HEK293 (cell line): ENCODE measurements around the gene SLC12A1.

Experiments used
- CTCF ChIA-PET: fragments of 350-600 bp; formaldehyde crosslinking; extraction: SDS; loops from one replicate; lab custom pipeline; 2021; ENCODE audit warnings: antibody characterized with exemption; lab: Yijun Ruan, JAX
- POLR2A ChIA-PET: fragments of 300-600 bp; formaldehyde crosslinking; extraction: SDS; loops from one replicate; lab custom pipeline; 2020; ENCODE audit warnings: antibody characterized with exemption, inconsistent platforms; lab: Yijun Ruan, JAX
- H3K27ac ChIP-seq: fragments of 200-500 bp; sonication (Bioruptor generic); 2 replicates; pipeline ENCODE4 v1.5.1; 2014; ENCODE audit warnings: low read depth, low read length, control low read depth, inconsistent platforms; ENCODE audit errors: extremely low read depth
- H3K36me3 ChIP-seq, 2 experiments: fragments of 200-500 bp in 1 of 2; sonication (Bioruptor generic) in 1 of 2; 1 replicate in 1 of 2; 2 replicates in 1 of 2; pipeline ENCODE4 v1.5.1; 2014 to 2017; ENCODE audit warnings: inconsistent platforms in 2 of 2, low read length in 2 of 2; ENCODE audit not compliant: control insufficient read depth in 2 of 2, insufficient read depth in 1 of 2
- H3K4me1 ChIP-seq: fragments of 200-500 bp; sonication (Bioruptor generic); 2 replicates; pipeline ENCODE4 v1.5.1; 2014; ENCODE audit warnings: mild to moderate bottlenecking, low read length, inconsistent platforms; ENCODE audit not compliant: control insufficient read depth, insufficient read depth
- H3K4me3 ChIP-seq: 2 replicates; pipeline ENCODE4 v1.5.1; 2011; ENCODE audit warnings: low read depth, mild to moderate bottlenecking, control low read depth, low read length, moderate library complexity
- H3K9me3 ChIP-seq: fragments of 200-500 bp; sonication (Bioruptor generic); 2 replicates; pipeline ENCODE4 v1.5.1; 2014; ENCODE audit warnings: low read depth, low read length, inconsistent platforms; ENCODE audit not compliant: control insufficient read depth, insufficient read depth
- BCL11B ChIP-seq: fragments of 450-650 bp; formaldehyde crosslinking; IDR thresholded peaks from 2 replicates; pipeline ENCODE4 v1.5.1; 2016; ENCODE audit warnings: low read depth, missing biosample characterization, missing genetic modification characterization
- CTCF ChIP-seq: fragments of 450-650 bp; formaldehyde crosslinking; IDR thresholded peaks from 2 replicates; pipeline ENCODE4 v1.5.1; 2016; ENCODE audit warnings: missing biosample characterization, missing genetic modification characterization
- KLF7 ChIP-seq: fragments of 450-650 bp; formaldehyde crosslinking; IDR thresholded peaks from 2 replicates; pipeline ENCODE4 v1.5.1; 2016; ENCODE audit warnings: missing biosample characterization, missing genetic modification characterization, borderline replicate concordance
- MZF1 ChIP-seq: fragments of 450-650 bp; formaldehyde crosslinking; IDR thresholded peaks from 2 replicates; pipeline ENCODE4 v1.5.1; 2017; ENCODE audit warnings: missing biosample characterization, missing genetic modification characterization, borderline replicate concordance
- PRDM1 ChIP-seq: fragments of 450-650 bp; formaldehyde crosslinking; IDR thresholded peaks from 2 replicates; pipeline ENCODE4; 2016; ENCODE audit warnings: missing biosample characterization, missing genetic modification characterization
- RBAK ChIP-seq: fragments of 450-650 bp; formaldehyde crosslinking; IDR thresholded peaks from 2 replicates; pipeline ENCODE4 v1.5.1; 2016; ENCODE audit warnings: missing biosample characterization, missing genetic modification characterization
- SETDB1 ChIP-seq: IDR thresholded peaks from one replicate; pipeline ENCODE4 v1.6.1; 2017; ENCODE audit warnings: mild to moderate bottlenecking, low read length, moderate library complexity, mixed read lengths; ENCODE audit not compliant: insufficient read length
- SP3 ChIP-seq: fragments of 450-650 bp; formaldehyde crosslinking; IDR thresholded peaks from 2 replicates; pipeline ENCODE4 v1.5.1; 2016; ENCODE audit warnings: missing biosample characterization, missing genetic modification characterization
- WT1 ChIP-seq: fragments of 450-650 bp; formaldehyde crosslinking; IDR thresholded peaks from 2 replicates; pipeline ENCODE4 v1.5.1; 2016; ENCODE audit warnings: missing biosample characterization, missing genetic modification characterization
- YY1 ChIP-seq: fragments of 450-650 bp; formaldehyde crosslinking; IDR thresholded peaks from 2 replicates; pipeline ENCODE4 v1.5.1; 2018; ENCODE audit warnings: missing biosample characterization, missing genetic modification characterization
- ZBTB20 ChIP-seq: fragments of 450-650 bp; formaldehyde crosslinking; IDR thresholded peaks from 2 replicates; pipeline ENCODE4 v1.5.1; 2016; ENCODE audit warnings: missing biosample characterization, missing genetic modification characterization
- ZBTB6 ChIP-seq: fragments of 450-650 bp; formaldehyde crosslinking; IDR thresholded peaks from 2 replicates; pipeline ENCODE4 v1.5.1; 2017; ENCODE audit warnings: missing biosample characterization, missing genetic modification characterization
- ZBTB7A ChIP-seq: fragments of 450-650 bp; formaldehyde crosslinking; IDR thresholded peaks from 2 replicates; pipeline ENCODE4 v1.5.1; 2016; ENCODE audit warnings: low read depth, missing biosample characterization, missing genetic modification characterization
- ZNF114 ChIP-seq: fragments of 450-650 bp; formaldehyde crosslinking; IDR thresholded peaks from 2 replicates; pipeline ENCODE4 v1.5.0; 2017; ENCODE audit warnings: missing biosample characterization, missing genetic modification characterization
- ZNF175 ChIP-seq: fragments of 450-650 bp; formaldehyde crosslinking; IDR thresholded peaks from 2 replicates; pipeline ENCODE4 v1.5.1; 2016; ENCODE audit warnings: missing biosample characterization, missing genetic modification characterization
- ZNF248 ChIP-seq: fragments of 450-650 bp; formaldehyde crosslinking; IDR thresholded peaks from 2 replicates; pipeline ENCODE4 v1.5.1; 2017; ENCODE audit warnings: missing biosample characterization, missing genetic modification characterization
- ZNF311 ChIP-seq: fragments of 450-650 bp; formaldehyde crosslinking; IDR thresholded peaks from 2 replicates; pipeline ENCODE4 v1.5.1; 2017; ENCODE audit warnings: missing biosample characterization, missing genetic modification characterization, borderline replicate concordance
- ZNF391 ChIP-seq: fragments of 450-650 bp; formaldehyde crosslinking; IDR thresholded peaks from 2 replicates; pipeline ENCODE4 v1.5.1; 2016; ENCODE audit warnings: low read depth, missing biosample characterization, missing genetic modification characterization, borderline replicate concordance
- ZNF416 ChIP-seq: fragments of 450-650 bp; formaldehyde crosslinking; IDR thresholded peaks from 2 replicates; pipeline ENCODE4 v1.5.1; 2016; ENCODE audit warnings: missing biosample characterization, missing genetic modification characterization
- ZNF48 ChIP-seq: fragments of 450-650 bp; formaldehyde crosslinking; IDR thresholded peaks from 2 replicates; pipeline ENCODE4 v1.5.1; 2016; ENCODE audit warnings: missing biosample characterization, missing genetic modification characterization
- ZNF488 ChIP-seq: fragments of 450-650 bp; formaldehyde crosslinking; IDR thresholded peaks from 2 replicates; pipeline ENCODE4 v1.5.1; 2016; ENCODE audit warnings: missing biosample characterization, missing genetic modification characterization
- ZNF521 ChIP-seq: fragments of 450-650 bp; formaldehyde crosslinking; IDR thresholded peaks from 2 replicates; pipeline ENCODE4 v1.5.1; 2017; ENCODE audit warnings: missing biosample characterization, mild to moderate bottlenecking, missing genetic modification characterization
- ZNF530 ChIP-seq: fragments of 450-650 bp; formaldehyde crosslinking; IDR thresholded peaks from 2 replicates; pipeline ENCODE4 v1.5.1; 2016; ENCODE audit warnings: low read depth, missing biosample characterization, missing genetic modification characterization
- ZNF560 ChIP-seq: fragments of 450-650 bp; formaldehyde crosslinking; IDR thresholded peaks from 2 replicates; pipeline ENCODE4 v1.5.1; 2017; ENCODE audit warnings: missing biosample characterization, missing genetic modification characterization, borderline replicate concordance
- ZNF660 ChIP-seq: fragments of 450-650 bp; IDR thresholded peaks from 2 replicates; pipeline ENCODE4 v1.5.1; 2018; ENCODE audit warnings: missing biosample characterization, mild to moderate bottlenecking, missing genetic modification characterization
- ZNF747 ChIP-seq: fragments of 450-650 bp; formaldehyde crosslinking; IDR thresholded peaks from 2 replicates; pipeline ENCODE4 v1.5.1; 2016; ENCODE audit warnings: missing biosample characterization, missing genetic modification characterization
- ZNF776 ChIP-seq: fragments of 450-650 bp; formaldehyde crosslinking; IDR thresholded peaks from 2 replicates; pipeline ENCODE4 v1.5.0; 2017; ENCODE audit warnings: missing biosample characterization, missing genetic modification characterization, borderline replicate concordance
- ZSCAN5A ChIP-seq: fragments of 450-650 bp; formaldehyde crosslinking; IDR thresholded peaks from 2 replicates; pipeline ENCODE4 v1.5.1; 2016; ENCODE audit warnings: missing biosample characterization, missing genetic modification characterization
- TF ChIP-seq, protein P1 (sequence below): fragments of 450-650 bp; formaldehyde crosslinking; IDR thresholded peaks from 2 replicates; pipeline ENCODE4 v1.5.1; 2016; ENCODE audit warnings: missing biosample characterization, missing genetic modification characterization

SLC12A1 gene

GRCh38 chr15:48242015-48242414 lies 35.9 kb downstream of the SLC12A1 start:
- H3K27ac ChIP-seq = no peak overlapping the region
- no peak for TF ChIP-seq ZSCAN5A (tag by site-specific recombination)
- TF ChIP-seq RBAK (tag by site-specific recombination) = no peak
- TF ChIP-seq MZF1 = no peak
- no peak for TF ChIP-seq ZNF416 (tag by site-specific recombination)
- no peak for TF ChIP-seq ZNF248 (tag by site-specific recombination)
- TF ChIP-seq SP3 (tag by site-specific recombination) = no peak
- no peak for TF ChIP-seq ZNF530 (tag by site-specific recombination)
- no peak for TF ChIP-seq ZNF48 (tag by site-specific recombination)
- no peak for TF ChIP-seq KLF7 (tag by site-specific recombination)
- TF ChIP-seq CTCF (tag by site-specific recombination) = no peak
- TF ChIP-seq ZNF114 (tag by site-specific recombination) = no peak
- TF ChIP-seq SETDB1 = no peak
- no peak for TF ChIP-seq ZNF175 (tag by site-specific recombination)
- TF ChIP-seq ZNF776 (tag by site-specific recombination) = no peak
- no peak for TF ChIP-seq YY1 (tag by site-specific recombination)
- TF ChIP-seq ZNF521 (tag by site-specific recombination) = no peak
- TF ChIP-seq WT1 (tag by site-specific recombination) = no peak
- TF ChIP-seq ZBTB20 = no peak
- no peak for TF ChIP-seq ZNF311 (tag by site-specific recombination)
- TF ChIP-seq, protein P1, sequence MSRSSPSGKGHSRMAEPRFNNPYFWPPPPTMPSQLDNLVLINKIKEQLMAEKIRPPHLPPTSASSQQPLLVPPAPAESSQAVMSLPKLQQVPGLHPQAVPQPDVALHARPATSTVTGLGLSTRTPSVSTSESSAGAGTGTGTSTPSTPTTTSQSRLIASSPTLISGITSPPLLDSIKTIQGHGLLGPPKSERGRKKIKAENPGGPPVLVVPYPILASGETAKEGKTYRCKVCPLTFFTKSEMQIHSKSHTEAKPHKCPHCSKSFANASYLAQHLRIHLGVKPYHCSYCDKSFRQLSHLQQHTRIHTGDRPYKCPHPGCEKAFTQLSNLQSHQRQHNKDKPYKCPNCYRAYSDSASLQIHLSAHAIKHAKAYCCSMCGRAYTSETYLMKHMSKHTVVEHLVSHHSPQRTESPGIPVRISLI = no peak
- TF ChIP-seq, all 188 proteins: peak for 0
- ChIA-PET POLR2A (no interaction called here), CTCF (interaction anchor here (0.6 kb wide), 1 partner anchor 35 kb away, joined by 3 read pairs; no protein-coding TSS in a partner anchor)
- Histone ChIP-seq H3K9me3 (no peaks in the 10 kb centered on the region), H3K36me3 (no peaks in the 10 kb centered on the region), H3K4me3 (no peak overlapping the region), H3K4me1 (no peaks in the 10 kb centered on the region)

GRCh38 chr15:48242535-48242934 lies 36.4 kb downstream of the SLC12A1 start:
- CTCF ChIA-PET = interaction anchor here (0.6 kb wide), 1 partner anchor 35 kb away, joined by 3 read pairs; no protein-coding TSS in a partner anchor
- no peaks in the 10 kb centered on the region for H3K36me3 ChIP-seq
- POLR2A ChIA-PET = interaction anchor here (0.6 kb wide), 1 partner anchor 30 kb away, joined by 4 read pairs; no protein-coding TSS in a partner anchor
- H3K4me1 ChIP-seq = no peaks in the 10 kb centered on the region
- no peak overlapping the region for H3K4me3 ChIP-seq
- no peaks in the 10 kb centered on the region for H3K9me3 ChIP-seq
- no peak overlapping the region for H3K27ac ChIP-seq
- TF ChIP-seq ZNF391 (tag by site-specific recombination) (no peak), ZNF488 (tag by site-specific recombination) (no peak), ZNF660 (tag by site-specific recombination) (no peak), ZNF747 (tag by site-specific recombination) (no peak), ZBTB6 (tag by site-specific recombination) (no peak), ZNF560 (no peak), ZBTB20 (no peak), PRDM1 (no peak), BCL11B (tag by site-specific recombination) (no peak), YY1 (tag by site-specific recombination) (no peak), ZBTB7A (tag by site-specific recombination) (no peak)
- TF ChIP-seq, protein P1 = no peak
